ENCODE results near the gene TMEM184C. TPM values are rescaled to one million over a fixed set of nuclear protein-coding genes. Genes with fewer than 3 reads are reported as not detected.

TMEM184C gene
- total RNA-seq, 2 experiments from 2014 or later, result 18.5 to 20.6 TPM

DNA sequence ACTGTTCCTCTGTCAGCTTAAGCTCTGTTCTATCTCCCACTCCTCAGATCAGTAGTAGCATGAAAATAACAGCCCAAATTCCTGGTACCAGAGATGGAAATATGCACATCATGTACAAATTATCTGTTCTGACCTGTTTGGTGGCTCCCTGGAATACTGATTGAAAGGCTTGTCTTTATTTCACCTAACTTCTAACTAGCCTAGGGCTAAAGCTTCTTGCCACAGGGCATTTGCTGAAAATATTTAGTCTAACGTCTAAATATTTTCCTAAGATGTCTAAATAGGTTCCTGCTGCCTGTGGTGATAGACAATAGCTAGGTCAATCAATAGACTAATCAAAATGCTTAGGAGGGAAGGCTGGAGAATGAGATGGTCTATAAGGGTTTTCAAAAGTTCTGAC, 79.7 kb downstream of the TMEM184C start:
- H3K4me1 Mint-ChIP-seq (ENCODE audit: low read depth), result no peaks in the 10 kb centered on the region
- H3K4me3 Mint-ChIP-seq, result no peak overlapping the region
- H3K36me3 Mint-ChIP-seq (ENCODE audit: low read depth), result no peaks in the 10 kb centered on the region
- no peak overlapping the region for H3K27ac Mint-ChIP-seq
- CTCF ChIA-PET, result interaction anchor here (1.3 to 1.6 kb wide), 2 partner anchors 12 to 170 kb away, joined by 3 to 8 read pairs; no protein-coding TSS in a partner anchor
- POLR2A ChIA-PET, result no interaction called here
- ATAC-seq (no peak), DNase-seq (no peak)
- H3K9me3 Mint-ChIP-seq (ENCODE audit: insufficient read depth), result no peaks in the 10 kb centered on the region
- peaks cover 27% of the 10 kb centered on the region for H3K27me3 Mint-ChIP-seq (ENCODE audit: low read depth)

DNA sequence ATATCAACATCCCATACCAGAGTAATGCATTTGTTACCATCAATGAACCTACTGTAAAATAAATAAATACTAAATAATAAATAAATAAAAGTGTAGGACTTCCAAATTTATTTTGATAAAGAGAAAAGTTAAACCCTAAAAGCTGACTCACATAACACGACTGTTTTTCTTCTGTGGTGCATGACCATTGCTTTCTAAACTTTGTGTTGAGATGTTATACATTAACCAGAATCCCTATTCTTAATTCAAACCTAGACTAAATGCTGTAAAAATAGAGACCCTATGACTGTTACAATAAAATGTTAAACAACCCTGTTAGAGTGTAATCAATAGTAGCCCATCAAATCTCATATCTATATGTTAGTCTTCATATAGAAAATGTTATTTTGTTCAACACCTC, 87.6 kb downstream of the TMEM184C start:
- Mint-ChIP-seq H3K27ac (no peak overlapping the region), H3K9me3 (ENCODE audit: insufficient read depth) (no peaks in the 10 kb centered on the region), H3K27me3 (ENCODE audit: low read depth) (peaks cover 24% of the 10 kb centered on the region), H3K4me1 (ENCODE audit: low read depth) (peaks cover 10% of the 10 kb centered on the region), H3K4me3 (no peak overlapping the region), H3K36me3 (ENCODE audit: low read depth) (no peaks in the 10 kb centered on the region)
- CTCF ChIA-PET, result interaction anchor here (1.7 kb wide), 1 partner anchor 161 kb away, joined by 3 read pairs; no protein-coding TSS in a partner anchor
- no peak for ATAC-seq
- POLR2A ChIA-PET, result no interaction called here
- no peak for DNase-seq

DNA sequence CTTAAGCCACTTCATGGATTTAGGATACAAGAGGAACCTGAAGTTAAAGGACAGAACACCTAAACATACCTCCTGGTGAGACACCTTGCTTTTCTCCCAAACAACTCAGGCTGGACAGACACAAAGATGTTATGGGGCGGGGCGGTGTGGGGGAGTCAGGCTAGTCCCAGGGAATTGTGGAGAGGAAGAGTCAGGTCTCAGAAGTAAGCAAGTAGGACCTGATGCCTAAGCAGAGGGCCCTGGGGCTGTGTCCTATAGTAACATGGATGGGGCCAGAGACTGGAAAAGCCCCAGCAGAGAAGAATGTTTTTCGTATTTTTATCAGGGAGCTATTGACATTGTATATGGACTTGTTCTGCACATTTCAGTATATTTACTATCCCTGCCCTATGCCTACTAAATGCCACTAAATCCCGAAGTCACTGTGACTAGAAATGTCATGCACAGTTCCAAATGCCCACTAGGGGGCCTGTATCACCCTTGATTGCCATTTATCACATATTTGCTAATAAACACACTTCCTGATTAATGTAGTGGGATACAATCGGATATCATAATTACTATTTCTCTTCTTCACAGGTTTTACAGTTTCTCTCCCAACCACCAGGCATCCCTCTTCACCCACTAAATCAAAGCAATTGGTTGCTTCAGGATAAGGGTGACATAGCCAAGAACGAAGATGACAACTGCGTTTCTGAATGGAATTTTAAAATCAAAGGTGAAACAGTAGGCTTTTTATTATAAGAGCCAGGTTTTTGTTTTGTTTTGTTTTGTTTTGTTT, 90.9 kb downstream of the TMEM184C start:
- H3K36me3 Mint-ChIP-seq (ENCODE audit: low read depth), result no peaks in the 10 kb centered on the region
- DNase-seq (peak; percentile 62), ATAC-seq (peak; percentile 71)
- H3K27ac Mint-ChIP-seq, result no peak overlapping the region
- H3K4me1 Mint-ChIP-seq (ENCODE audit: low read depth), result peaks cover 12% of the 10 kb centered on the region
- peaks cover 13% of the 10 kb centered on the region for H3K27me3 Mint-ChIP-seq (ENCODE audit: low read depth)
- no peaks in the 10 kb centered on the region for H3K9me3 Mint-ChIP-seq (ENCODE audit: insufficient read depth)
- H3K4me3 Mint-ChIP-seq, result no peak overlapping the region
- POLR2A ChIA-PET, result no interaction called here
- CTCF ChIA-PET, result interaction anchor here (0.7 to 8.4 kb wide), 18 partner anchors 9 to 157 kb away, joined by 3 to 160 read pairs (median 4); partner anchors contain the start of genes ARHGAP10 and TMEM184C

- ChIA-PET POLR2A (no interaction called here), CTCF (interaction anchor here (0.8 to 8.4 kb wide), 3 partner anchors 126 to 155 kb away, joined by 3 to 160 read pairs (median 3); no protein-coding TSS in a partner anchor)
- DNase-seq (no peak), ATAC-seq (no peak)
- Mint-ChIP-seq H3K4me3 (no peak overlapping the region), H3K4me1 (ENCODE audit: low read depth) (peaks cover 12% of the 10 kb centered on the region), H3K27me3 (ENCODE audit: low read depth) (peaks cover 11% of the 10 kb centered on the region), H3K36me3 (ENCODE audit: low read depth) (no peaks in the 10 kb centered on the region), H3K27ac (no peak overlapping the region), H3K9me3 (ENCODE audit: insufficient read depth) (no peaks in the 10 kb centered on the region)
These were observed 92.8 kb downstream of the TMEM184C start for GRCh38 chr4:147709999-147710398.

DNA sequence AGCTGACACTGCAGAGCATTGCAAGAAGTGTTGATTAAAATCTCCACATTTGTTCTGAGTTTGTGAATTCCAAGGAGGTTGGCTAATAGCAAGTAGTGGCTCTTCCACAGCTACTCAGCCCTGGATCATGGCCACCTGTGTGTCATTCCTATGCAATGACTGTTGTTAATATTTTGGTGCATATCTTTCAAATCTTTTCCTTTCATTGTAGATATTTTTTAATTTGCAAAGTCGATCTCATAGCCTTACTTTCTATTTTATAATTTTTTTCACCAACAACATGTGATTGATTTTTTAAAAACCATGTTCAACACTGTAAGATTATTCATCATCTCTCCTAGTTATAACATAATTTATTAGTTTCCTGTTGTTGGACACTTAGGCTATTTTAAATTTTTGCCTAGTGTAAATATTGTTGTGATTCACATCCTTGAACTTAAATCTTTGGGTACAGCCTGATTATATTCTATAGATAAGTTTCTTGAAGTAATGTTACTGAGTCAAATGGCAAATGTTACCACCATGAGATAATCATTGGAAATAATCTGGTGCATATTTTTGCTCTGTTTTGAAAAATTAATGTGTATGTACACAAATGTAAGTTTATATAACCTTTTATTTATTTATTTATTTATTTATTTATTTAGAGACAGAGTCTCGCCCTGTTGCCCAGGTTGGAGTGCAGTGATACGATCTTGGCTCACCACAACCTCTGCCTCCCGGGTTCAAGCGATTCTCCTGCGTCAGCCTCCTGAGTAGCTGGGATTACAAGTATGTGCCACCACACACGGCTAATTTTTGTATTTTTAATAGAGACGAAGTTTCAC, 97.6 kb downstream of the TMEM184C start:
- Mint-ChIP-seq H3K4me1 (ENCODE audit: low read depth) (peaks cover 3% of the 10 kb centered on the region), H3K36me3 (ENCODE audit: low read depth) (no peaks in the 10 kb centered on the region), H3K27ac (no peak overlapping the region), H3K4me3 (no peak overlapping the region), H3K9me3 (ENCODE audit: insufficient read depth) (no peaks in the 10 kb centered on the region), H3K27me3 (ENCODE audit: low read depth) (peaks cover 18% of the 10 kb centered on the region)
- no peak for DNase-seq
- ChIA-PET CTCF (interaction anchor here (8.4 kb wide), 1 partner anchor 151 kb away, joined by 160 read pairs; no protein-coding TSS in a partner anchor), POLR2A (no interaction called here)
- ATAC-seq, result no peak

DNA sequence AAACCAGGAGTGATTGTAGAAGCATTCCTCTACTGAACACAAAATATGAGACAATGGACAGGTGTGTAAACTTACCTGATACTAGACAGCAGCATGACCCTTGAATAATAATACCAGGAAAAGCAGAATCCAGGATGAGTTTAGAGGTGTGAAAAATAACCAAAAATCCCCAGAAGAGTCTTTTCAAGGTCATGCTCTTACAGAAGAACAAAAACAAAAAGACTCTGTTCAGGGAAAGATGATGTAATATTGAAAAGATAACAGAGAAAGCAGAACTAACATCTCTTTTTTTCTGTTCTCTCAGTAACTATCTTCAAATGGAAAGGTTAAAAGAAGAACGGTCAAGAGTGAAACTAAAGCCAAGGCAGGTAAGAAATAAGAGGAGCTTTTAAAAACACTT, 100.7 kb downstream of the TMEM184C start:
- Mint-ChIP-seq H3K27me3 (ENCODE audit: low read depth) (peaks cover 19% of the 10 kb centered on the region), H3K27ac (no peak overlapping the region), H3K4me1 (ENCODE audit: low read depth) (no peaks in the 10 kb centered on the region), H3K4me3 (no peak overlapping the region), H3K36me3 (ENCODE audit: low read depth) (no peaks in the 10 kb centered on the region), H3K9me3 (ENCODE audit: insufficient read depth) (no peaks in the 10 kb centered on the region)
- DNase-seq (no peak), ATAC-seq (no peak)
- POLR2A ChIA-PET, result no interaction called here
- CTCF ChIA-PET, result interaction anchor here (1.2 to 1.9 kb wide), 2 partner anchors 10 to 149 kb away, joined by 3 to 17 read pairs; no protein-coding TSS in a partner anchor

Other genes with a start within 250 kb of the TMEM184C start
- not detected for gene EDNRA, start 136.3 kb upstream of the TMEM184C start, total RNA-seq
- 10 to 100 TPM; 12.5 to 13.4 TPM for gene PRMT9, start 66.8 kb downstream of the TMEM184C start, total RNA-seq
- 1 to 10 TPM; 6.3 to 7.1 TPM for gene ARHGAP10, start 114.7 kb downstream of the TMEM184C start, total RNA-seq

All from activated CD8-positive, alpha-beta T cell treated with anti-CD3 and anti-CD28 coated beads, Interleukin-2, amount 10 ng/mL, durations not matched to agents 7 days and 5 days (primary cell).